ENCODE results near the gene C13orf46. TPM values are rescaled to one million over a fixed set of nuclear protein-coding genes. Genes with fewer than 3 reads are reported as not detected.

The C13orf46 gene
- total and polyA plus RNA-seq, 4 donors: 0.10 to 0.17 TPM; not detected in 2

GRCh38 chr13:113977976-113978375 is 4.1 kb upstream of the C13orf46 start:
- Histone ChIP-seq H3K9me3 (ENCODE audit: control insufficient read depth in 4 of 4, low read length in 3 of 4) (no peaks in the 10 kb centered on the region), H3K36me3 (ENCODE audit: control insufficient read depth in 4 of 4, insufficient read depth in 3 of 4, low read depth in 1 of 4, low read length in 3 of 4) (peaks cover 0 to 5% (median 0%) of the 10 kb centered on the region in 4 donors), H3K4me3 (ENCODE audit: low read depth in 1 of 3, low read length in 3 of 3) (no peak overlapping the region), H3K9ac (ENCODE audit: low read depth in 1 of 2, low read length in 2 of 2) (no peak overlapping the region), H3K27me3 (ENCODE audit: control insufficient read depth in 4 of 4, insufficient read depth in 4 of 4, low read length in 3 of 4) (no peaks in the 10 kb centered on the region), H3K4me1 (ENCODE audit: control insufficient read depth in 4 of 4, insufficient read depth in 4 of 4, low read length in 3 of 4) (peaks cover 0 to 3% (median under 1%) of the 10 kb centered on the region in 4 donors), H3K27ac (ENCODE audit: low read depth in 1 of 2, low read length in 2 of 2) (no peak overlapping the region)
- TF ChIP-seq, protein P1, sequence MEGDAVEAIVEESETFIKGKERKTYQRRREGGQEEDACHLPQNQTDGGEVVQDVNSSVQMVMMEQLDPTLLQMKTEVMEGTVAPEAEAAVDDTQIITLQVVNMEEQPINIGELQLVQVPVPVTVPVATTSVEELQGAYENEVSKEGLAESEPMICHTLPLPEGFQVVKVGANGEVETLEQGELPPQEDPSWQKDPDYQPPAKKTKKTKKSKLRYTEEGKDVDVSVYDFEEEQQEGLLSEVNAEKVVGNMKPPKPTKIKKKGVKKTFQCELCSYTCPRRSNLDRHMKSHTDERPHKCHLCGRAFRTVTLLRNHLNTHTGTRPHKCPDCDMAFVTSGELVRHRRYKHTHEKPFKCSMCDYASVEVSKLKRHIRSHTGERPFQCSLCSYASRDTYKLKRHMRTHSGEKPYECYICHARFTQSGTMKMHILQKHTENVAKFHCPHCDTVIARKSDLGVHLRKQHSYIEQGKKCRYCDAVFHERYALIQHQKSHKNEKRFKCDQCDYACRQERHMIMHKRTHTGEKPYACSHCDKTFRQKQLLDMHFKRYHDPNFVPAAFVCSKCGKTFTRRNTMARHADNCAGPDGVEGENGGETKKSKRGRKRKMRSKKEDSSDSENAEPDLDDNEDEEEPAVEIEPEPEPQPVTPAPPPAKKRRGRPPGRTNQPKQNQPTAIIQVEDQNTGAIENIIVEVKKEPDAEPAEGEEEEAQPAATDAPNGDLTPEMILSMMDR (IDR thresholded peaks at IDR 0.05; ENCODE audit: low read depth, low read length, missing input control): no peak
- TF ChIP-seq HNF4G (IDR thresholded peaks at IDR 0.05): no peak
- no peak for TF ChIP-seq GABPA (IDR thresholded peaks at IDR 0.05 in 1 of 2, conservative IDR thresholded peaks at IDR 0.05 in 1 of 2)
- no peak for TF ChIP-seq FOXA1 (IDR thresholded peaks at IDR 0.05)
- TF ChIP-seq RAD21 (IDR thresholded peaks at IDR 0.05): no peak
- TF ChIP-seq FOXA2 (IDR thresholded peaks at IDR 0.05): no peak
- TF ChIP-seq, protein P2, sequence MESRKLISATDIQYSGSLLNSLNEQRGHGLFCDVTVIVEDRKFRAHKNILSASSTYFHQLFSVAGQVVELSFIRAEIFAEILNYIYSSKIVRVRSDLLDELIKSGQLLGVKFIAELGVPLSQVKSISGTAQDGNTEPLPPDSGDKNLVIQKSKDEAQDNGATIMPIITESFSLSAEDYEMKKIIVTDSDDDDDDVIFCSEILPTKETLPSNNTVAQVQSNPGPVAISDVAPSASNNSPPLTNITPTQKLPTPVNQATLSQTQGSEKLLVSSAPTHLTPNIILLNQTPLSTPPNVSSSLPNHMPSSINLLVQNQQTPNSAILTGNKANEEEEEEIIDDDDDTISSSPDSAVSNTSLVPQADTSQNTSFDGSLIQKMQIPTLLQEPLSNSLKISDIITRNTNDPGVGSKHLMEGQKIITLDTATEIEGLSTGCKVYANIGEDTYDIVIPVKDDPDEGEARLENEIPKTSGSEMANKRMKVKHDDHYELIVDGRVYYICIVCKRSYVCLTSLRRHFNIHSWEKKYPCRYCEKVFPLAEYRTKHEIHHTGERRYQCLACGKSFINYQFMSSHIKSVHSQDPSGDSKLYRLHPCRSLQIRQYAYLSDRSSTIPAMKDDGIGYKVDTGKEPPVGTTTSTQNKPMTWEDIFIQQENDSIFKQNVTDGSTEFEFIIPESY (IDR thresholded peaks at IDR 0.05): no peak
- no peak for TF ChIP-seq SP1 (IDR thresholded peaks at IDR 0.05)
- no peak for TF ChIP-seq NR2F2 (IDR thresholded peaks at IDR 0.05)
- no peak for TF ChIP-seq TAF1 (conservative IDR thresholded peaks at IDR 0.05)
- TF ChIP-seq REST (IDR thresholded peaks at IDR 0.05): no peak
- TF ChIP-seq EGR1 (IDR thresholded peaks at IDR 0.05; ENCODE audit: low read depth in 2 of 2): no peak
- no peak for TF ChIP-seq HNF4A (conservative IDR thresholded peaks at IDR 0.05)
- no peak for TF ChIP-seq JUND (IDR thresholded peaks at IDR 0.05)
- TF ChIP-seq ATF3 (IDR thresholded peaks at IDR 0.05): no peak
- TF ChIP-seq RXRA (IDR thresholded peaks at IDR 0.05): no peak
- no peak for DNase-seq (ENCODE audit: low spot score)
- WGBS: 90% methylated on average over 13 of the region's 13 CpGs
